ENCODE results near the gene STEAP1B.
"Not testable (repeated sequence)": the region's sequence is repeated elsewhere in the genome, so short reads cannot be mapped to it uniquely, and the experiment has no call there.

STEAP1B gene

GRCh38 chr7:22433710-22434460, 66.1 kb downstream of the STEAP1B start:
- DNase-seq (ENCODE audit: extremely low read depth in 1 of 2, low read depth in 1 of 2) = no peak

- DNase-seq (ENCODE audit: extremely low read depth in 1 of 2, low read depth in 1 of 2) = not testable (repeated sequence)
Observed at GRCh38 chr7:22433165-22433700, 66.8 kb downstream of the STEAP1B start.

GRCh38 chr7:22432203-22432718, 67.7 kb downstream of the STEAP1B start:
- DNase-seq (ENCODE audit: extremely low read depth in 1 of 2, low read depth in 1 of 2) = no peak

GRCh38 chr7:22430457-22430856, 69.5 kb downstream of the STEAP1B start:
- no peak for DNase-seq (ENCODE audit: extremely low read depth in 1 of 2, low read depth in 1 of 2)

GRCh38 chr7:22429386-22429785, 70.6 kb downstream of the STEAP1B start:
- DNase-seq (ENCODE audit: extremely low read depth in 1 of 2, low read depth in 1 of 2) = no peak

- no peak for DNase-seq (ENCODE audit: extremely low read depth in 1 of 2, low read depth in 1 of 2)
Observed at GRCh38 chr7:22427855-22428254, 72.1 kb downstream of the STEAP1B start.

GRCh38 chr7:22427104-22427503, 72.9 kb downstream of the STEAP1B start:
- DNase-seq (ENCODE audit: extremely low read depth in 1 of 2, low read depth in 1 of 2) = no peak

GRCh38 chr7:22426463-22427094, 73.4 kb downstream of the STEAP1B start:
- no peak for DNase-seq (ENCODE audit: extremely low read depth in 1 of 2, low read depth in 1 of 2)

GRCh38 chr7:22425361-22425760, 74.6 kb downstream of the STEAP1B start:
- no peak for DNase-seq (ENCODE audit: extremely low read depth in 1 of 2, low read depth in 1 of 2)

GRCh38 chr7:22422831-22423615, 77.0 kb downstream of the STEAP1B start:
- DNase-seq (ENCODE audit: extremely low read depth in 1 of 2, low read depth in 1 of 2) = no peak

- no peak for DNase-seq (ENCODE audit: extremely low read depth in 1 of 2, low read depth in 1 of 2)
Observed at GRCh38 chr7:22420973-22421635, 78.9 kb downstream of the STEAP1B start.

GRCh38 chr7:22420008-22420407, 80.0 kb downstream of the STEAP1B start:
- DNase-seq (ENCODE audit: extremely low read depth in 1 of 2, low read depth in 1 of 2) = no peak

GRCh38 chr7:22419488-22419887, 80.5 kb downstream of the STEAP1B start:
- no peak for DNase-seq (ENCODE audit: extremely low read depth in 1 of 2, low read depth in 1 of 2)

- no peak for DNase-seq (ENCODE audit: extremely low read depth in 1 of 2, low read depth in 1 of 2)
Observed at GRCh38 chr7:22418251-22419046, 81.5 kb downstream of the STEAP1B start.

GRCh38 chr7:22417841-22418240, 82.1 kb downstream of the STEAP1B start:
- no peak for DNase-seq (ENCODE audit: extremely low read depth in 1 of 2, low read depth in 1 of 2)

GRCh38 chr7:22417349-22417748, 82.6 kb downstream of the STEAP1B start:
- no peak for DNase-seq (ENCODE audit: extremely low read depth in 1 of 2, low read depth in 1 of 2)

- DNase-seq (ENCODE audit: extremely low read depth in 1 of 2, low read depth in 1 of 2) = no peak
Observed at GRCh38 chr7:22414424-22414823, 85.6 kb downstream of the STEAP1B start.

GRCh38 chr7:22413211-22413610, 86.8 kb downstream of the STEAP1B start:
- DNase-seq (ENCODE audit: extremely low read depth in 1 of 2, low read depth in 1 of 2) = no peak

GRCh38 chr7:22411977-22412693, 87.9 kb downstream of the STEAP1B start:
- DNase-seq (ENCODE audit: extremely low read depth in 1 of 2, low read depth in 1 of 2) = no peak
